ENCODE results near the gene VTCN1.

DNA sequence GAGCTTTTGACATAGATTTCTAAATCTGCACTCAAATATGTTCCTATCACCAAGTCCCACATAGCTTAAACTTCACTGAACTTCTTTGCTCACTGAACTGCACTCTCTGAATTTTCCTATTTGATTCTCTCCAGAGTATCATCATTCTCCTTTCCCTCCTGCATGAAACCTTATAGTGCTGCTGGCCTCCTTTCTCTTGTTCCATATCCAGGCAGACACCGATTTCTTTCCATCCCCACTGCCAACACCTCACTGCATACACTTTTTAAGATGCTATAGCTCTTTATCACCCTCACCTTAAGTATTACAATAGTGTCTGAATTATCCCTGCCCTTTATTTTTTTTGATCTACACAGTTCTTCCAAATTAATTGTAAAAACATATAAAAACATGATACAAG lies 86.1 kb downstream of the VTCN1 start:
- TF ChIP-seq, protein P1, sequence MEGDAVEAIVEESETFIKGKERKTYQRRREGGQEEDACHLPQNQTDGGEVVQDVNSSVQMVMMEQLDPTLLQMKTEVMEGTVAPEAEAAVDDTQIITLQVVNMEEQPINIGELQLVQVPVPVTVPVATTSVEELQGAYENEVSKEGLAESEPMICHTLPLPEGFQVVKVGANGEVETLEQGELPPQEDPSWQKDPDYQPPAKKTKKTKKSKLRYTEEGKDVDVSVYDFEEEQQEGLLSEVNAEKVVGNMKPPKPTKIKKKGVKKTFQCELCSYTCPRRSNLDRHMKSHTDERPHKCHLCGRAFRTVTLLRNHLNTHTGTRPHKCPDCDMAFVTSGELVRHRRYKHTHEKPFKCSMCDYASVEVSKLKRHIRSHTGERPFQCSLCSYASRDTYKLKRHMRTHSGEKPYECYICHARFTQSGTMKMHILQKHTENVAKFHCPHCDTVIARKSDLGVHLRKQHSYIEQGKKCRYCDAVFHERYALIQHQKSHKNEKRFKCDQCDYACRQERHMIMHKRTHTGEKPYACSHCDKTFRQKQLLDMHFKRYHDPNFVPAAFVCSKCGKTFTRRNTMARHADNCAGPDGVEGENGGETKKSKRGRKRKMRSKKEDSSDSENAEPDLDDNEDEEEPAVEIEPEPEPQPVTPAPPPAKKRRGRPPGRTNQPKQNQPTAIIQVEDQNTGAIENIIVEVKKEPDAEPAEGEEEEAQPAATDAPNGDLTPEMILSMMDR (IDR thresholded peaks at IDR 0.05; ENCODE audit: extremely low read depth in 1 of 2, insufficient read depth in 1 of 2, low read depth in 1 of 2, low read length in 2 of 2): no peak
- TF ChIP-seq POLR2A (IDR thresholded peaks at IDR 0.05; ENCODE audit: low read depth, low read length) (no peak), POLR2AphosphoS5 (IDR thresholded peaks at IDR 0.05; ENCODE audit: insufficient read depth, low read depth, low read length) (no peak)
